Karpas-422 (cell line): ENCODE measurements around the gene SLC25A15. TPM values are rescaled to one million over a fixed set of nuclear protein-coding genes. Genes with fewer than 3 reads are reported as not detected.

Experiments used
- DNase-seq: peaks from one replicate; pipeline ENCODE4 v3.0.0-alpha.2; 2015
- H2AFZ ChIP-seq: fragments of 200-600 bp; sonication (generic); 2 replicates; pipeline ENCODE4 v1.6.1; 2014; ENCODE audit warnings: antibody characterized with exemption, low read length, mixed read lengths
- H3K27ac ChIP-seq: fragments of 200-600 bp; sonication (generic); 2 replicates; pipeline ENCODE4 v1.5.1; 2014; ENCODE audit warnings: mild to moderate bottlenecking, low read length, moderate library complexity
- H3K27me3 ChIP-seq: fragments of 200-600 bp; sonication (generic); 2 replicates; pipeline ENCODE4 v1.6.1; 2014; ENCODE audit warnings: low read length, mixed read lengths
- H3K36me3 ChIP-seq: fragments of 200-600 bp; sonication (generic); 2 replicates; pipeline ENCODE4 v1.6.1; 2014; ENCODE audit warnings: low read length, mixed read lengths; ENCODE audit not compliant: insufficient read depth
- H3K4me1 ChIP-seq: fragments of 200-600 bp; sonication (generic); 2 replicates; pipeline ENCODE4 v1.6.1; 2014; ENCODE audit warnings: mild to moderate bottlenecking, low read length, mixed read lengths
- H3K4me2 ChIP-seq: fragments of 200-600 bp; sonication (generic); 2 replicates; pipeline ENCODE4 v1.6.1; 2014; ENCODE audit warnings: low read length, low read depth, mild to moderate bottlenecking; ENCODE audit not compliant: poor library complexity, severe bottlenecking
- H3K4me3 ChIP-seq: fragments of 200-600 bp; sonication (generic); 2 replicates; pipeline ENCODE4 v1.5.1; 2014; ENCODE audit warnings: mild to moderate bottlenecking, antibody characterized with exemption, low read length, mixed read lengths
- H3K79me2 ChIP-seq: fragments of 200-600 bp; sonication (generic); 2 replicates; pipeline ENCODE4 v1.6.1; 2014; ENCODE audit warnings: mild to moderate bottlenecking, low read length, mixed read lengths
- H3K9ac ChIP-seq: fragments of 200-600 bp; sonication (generic); 2 replicates; pipeline ENCODE4 v1.6.0; 2014; ENCODE audit warnings: low read length
- H3K9me2 ChIP-seq: fragments of 200-600 bp; sonication (generic), shearing (Covaris generic); replicated peaks from 2 replicates; pipeline ENCODE4 v1.6.0; 2014; ENCODE audit warnings: mild to moderate bottlenecking, low read length, moderate library complexity; ENCODE audit not compliant: insufficient read depth
- H3K9me3 ChIP-seq: fragments of 300-700, 200-600 bp; sonication (generic); 2 replicates; pipeline ENCODE4 v1.6.1; 2014; ENCODE audit warnings: low read length, mixed read lengths
- H4K20me1 ChIP-seq: fragments of 200-600 bp; sonication (generic); 2 replicates; pipeline ENCODE4 v1.6.1; 2014; ENCODE audit warnings: mild to moderate bottlenecking, antibody characterized with exemption, low read length, low read depth; ENCODE audit not compliant: insufficient read depth
- total RNA-seq: library from RNA; depleted of rRNA; stranded (reverse); fragments of >200 nt; shearing (Covaris generic); gene quantifications from 2 replicates; pipeline ENCODE4 v1.2.3, GENCODE V29; 2014; ENCODE audit warnings: low replicate concordance

Gene SLC25A15
- total RNA-seq, 1 experiment from 2014 or later, result 25.3 TPM

- Histone ChIP-seq H3K4me3 (no peak overlapping the region), H3K9me3 (no peaks in the 10 kb centered on the region), H3K36me3 (peaks cover 17% of the 10 kb centered on the region), H3K27ac (peak overlapping the region; percentile 96), H3K9ac (no peak overlapping the region), H2AFZ (no peak overlapping the region), H3K4me1 (peaks cover 72% of the 10 kb centered on the region), H3K79me2 (peaks cover 69% of the 10 kb centered on the region), H3K4me2 (peak overlapping the region; percentile 58), H3K9me2 (no peaks in the 10 kb centered on the region), H3K27me3 (no peaks in the 10 kb centered on the region), H4K20me1 (no peaks in the 10 kb centered on the region)
- DNase-seq, result no peak
Measured at GRCh38 chr13:40765602-40766001, 23.8 kb upstream of the SLC25A15 start.

- no peaks in the 10 kb centered on the region for H3K9me2 ChIP-seq
- H3K4me1 ChIP-seq, result peaks cover 44% of the 10 kb centered on the region
- peak overlapping the region; percentile 82 for H3K27ac ChIP-seq
- peak overlapping the region; percentile 74 for H3K4me3 ChIP-seq
- H3K9ac ChIP-seq, result peak overlapping the region; percentile 88
- H3K27me3 ChIP-seq, result no peaks in the 10 kb centered on the region
- H3K36me3 ChIP-seq, result peaks cover 12% of the 10 kb centered on the region
- H3K79me2 ChIP-seq, result peaks cover 42% of the 10 kb centered on the region
- H3K4me2 ChIP-seq, result peak overlapping the region; percentile 93
- no peaks in the 10 kb centered on the region for H3K9me3 ChIP-seq
- no peak for DNase-seq
- H4K20me1 ChIP-seq, result no peaks in the 10 kb centered on the region
- H2AFZ ChIP-seq, result no peak overlapping the region
Measured at GRCh38 chr13:40769970-40770369, 19.4 kb upstream of the SLC25A15 start.

DNA sequence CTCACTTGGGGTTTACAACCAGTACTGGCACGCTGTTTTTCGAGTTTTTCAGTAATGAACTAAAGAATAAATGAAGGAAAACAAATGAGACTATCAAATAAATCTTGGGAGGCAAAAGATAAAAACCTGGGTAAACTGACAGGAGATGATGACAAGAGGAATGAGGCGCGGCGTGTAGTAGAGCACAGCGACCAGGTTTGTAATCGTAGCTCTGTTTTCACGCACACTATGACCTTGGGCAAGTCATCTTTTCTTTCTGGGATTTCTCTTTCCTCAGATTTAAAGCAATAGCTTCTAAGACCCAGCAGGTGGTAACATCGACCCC lies 18.8 kb upstream of the SLC25A15 start:
- H3K36me3 ChIP-seq, result peaks cover 10% of the 10 kb centered on the region; the same call in 1 of the 2 replicates
- peaks cover 40% of the 10 kb centered on the region for H3K4me1 ChIP-seq
- H4K20me1 ChIP-seq, result no peaks in the 10 kb centered on the region
- no peaks in the 10 kb centered on the region for H3K27me3 ChIP-seq
- H3K4me2 ChIP-seq, result peak overlapping the region; percentile 93
- H3K79me2 ChIP-seq, result peaks cover 37% of the 10 kb centered on the region
- H3K9ac ChIP-seq, result peak overlapping the region; percentile 88
- no peak overlapping the region for H2AFZ ChIP-seq
- H3K9me3 ChIP-seq, result no peaks in the 10 kb centered on the region
- H3K9me2 ChIP-seq, result no peaks in the 10 kb centered on the region
- H3K4me3 ChIP-seq, result peak overlapping the region; percentile 74
- no peak for DNase-seq
- H3K27ac ChIP-seq, result peak overlapping the region; percentile 82

GRCh38 chr13:40770934-40771618 lies 18.3 kb upstream of the SLC25A15 start, which contains the start of gene MRPS31:
Gene MRPS31 (minus strand): TSS chr13:40771190. CDS start chr13:40771136, 54 bp downstream.
- peak within 1 kb of the TSS; percentile 93 for H3K4me2 ChIP-seq
- no peaks in the 10 kb centered on the region for H4K20me1 ChIP-seq
- H3K27ac ChIP-seq, result peak within 1 kb of the TSS; percentile 87
- peak; percentile 99 for DNase-seq
- H3K79me2 ChIP-seq, result peaks cover 32% of the 10 kb centered on the region
- H3K27me3 ChIP-seq, result no peaks in the 10 kb centered on the region
- no peaks in the 10 kb centered on the region for H3K9me2 ChIP-seq
- H3K4me1 ChIP-seq, result peaks cover 40% of the 10 kb centered on the region
- peak within 1 kb of the TSS; percentile 52; the same call in 1 of the 2 replicates for H2AFZ ChIP-seq
- H3K9ac ChIP-seq, result peak within 1 kb of the TSS; percentile 88
- H3K4me3 ChIP-seq, result peak within 1 kb of the TSS; percentile 74
- H3K36me3 ChIP-seq, result peaks cover 10% of the 10 kb centered on the region; the same call in 1 of the 2 replicates
- no peaks in the 10 kb centered on the region for H3K9me3 ChIP-seq

- peaks cover 17% of the 10 kb centered on the region for H3K79me2 ChIP-seq
- H3K9ac ChIP-seq, result no peak overlapping the region
- peaks cover 50% of the 10 kb centered on the region for H3K4me1 ChIP-seq
- H3K36me3 ChIP-seq, result peaks cover 4% of the 10 kb centered on the region; the same call in 1 of the 2 replicates
- peak overlapping the region; percentile 52 for H3K27ac ChIP-seq
- H3K9me3 ChIP-seq, result no peaks in the 10 kb centered on the region
- H4K20me1 ChIP-seq, result no peaks in the 10 kb centered on the region
- no peak overlapping the region for H2AFZ ChIP-seq
- DNase-seq, result no peak
- no peak overlapping the region for H3K4me3 ChIP-seq
- H3K4me2 ChIP-seq, result no peak overlapping the region
- H3K27me3 ChIP-seq, result no peaks in the 10 kb centered on the region
- H3K9me2 ChIP-seq, result no peaks in the 10 kb centered on the region
Measured at GRCh38 chr13:40772765-40773473, 16.5 kb upstream of the SLC25A15 start.

DNA sequence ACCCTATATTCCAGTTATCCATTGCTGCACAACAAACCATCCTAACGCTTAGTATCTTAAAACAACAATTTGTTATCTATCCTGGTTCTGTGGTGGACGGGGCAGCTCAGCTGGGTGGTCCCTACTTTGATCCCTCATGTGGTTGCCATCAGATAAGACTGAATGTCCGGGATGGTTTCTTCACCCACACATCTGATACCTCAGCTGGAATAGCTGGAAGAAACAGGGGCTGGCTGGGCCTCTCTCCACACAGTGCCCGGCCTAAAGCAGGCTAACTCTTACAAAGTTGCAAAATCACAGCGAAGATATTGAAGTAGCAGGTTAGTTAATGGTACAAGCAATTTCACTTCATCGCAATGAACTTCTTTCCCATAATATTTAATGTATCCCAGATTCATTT lies 14.7 kb upstream of the SLC25A15 start:
- H3K4me3 ChIP-seq, result no peak overlapping the region
- no peaks in the 10 kb centered on the region for H3K36me3 ChIP-seq
- H3K79me2 ChIP-seq, result peaks cover 13% of the 10 kb centered on the region
- 0 out of 2 replicates have a peak overlapping the region, but pooled peaks have one; percentile 19 for H2AFZ ChIP-seq
- DNase-seq, result no peak
- no peak overlapping the region for H3K9ac ChIP-seq
- no peak overlapping the region; the same call in 1 of the 2 replicates for H3K27ac ChIP-seq
- no peaks in the 10 kb centered on the region for H3K9me2 ChIP-seq
- peaks cover 47% of the 10 kb centered on the region for H3K4me1 ChIP-seq
- H4K20me1 ChIP-seq, result no peaks in the 10 kb centered on the region
- H3K4me2 ChIP-seq, result no peak overlapping the region
- no peaks in the 10 kb centered on the region for H3K9me3 ChIP-seq
- H3K27me3 ChIP-seq, result no peaks in the 10 kb centered on the region

GRCh38 chr13:40776232-40776631 lies 13.2 kb upstream of the SLC25A15 start:
- Histone ChIP-seq H3K27ac (peak overlapping the region; percentile 91), H3K4me1 (peaks cover 41% of the 10 kb centered on the region), H3K36me3 (no peaks in the 10 kb centered on the region), H4K20me1 (no peaks in the 10 kb centered on the region), H3K9ac (peak overlapping the region; percentile 58), H2AFZ (peak overlapping the region; percentile 17; the same call in 1 of the 2 replicates), H3K9me2 (no peaks in the 10 kb centered on the region), H3K4me3 (peak overlapping the region; percentile 42; the same call in 1 of the 2 replicates), H3K79me2 (no peaks in the 10 kb centered on the region), H3K4me2 (peak overlapping the region; percentile 67), H3K27me3 (no peaks in the 10 kb centered on the region), H3K9me3 (no peaks in the 10 kb centered on the region)
- DNase-seq, result no peak

- H3K27me3 ChIP-seq, result no peaks in the 10 kb centered on the region
- H3K4me2 ChIP-seq, result peak overlapping the region; percentile 67
- H3K27ac ChIP-seq, result peak overlapping the region; percentile 91
- no peaks in the 10 kb centered on the region for H3K9me2 ChIP-seq
- peak overlapping the region; percentile 58 for H3K9ac ChIP-seq
- no peaks in the 10 kb centered on the region for H4K20me1 ChIP-seq
- peak overlapping the region; percentile 42; the same call in 1 of the 2 replicates for H3K4me3 ChIP-seq
- peaks cover 38% of the 10 kb centered on the region for H3K4me1 ChIP-seq
- DNase-seq, result peak; percentile 88
- H3K79me2 ChIP-seq, result no peaks in the 10 kb centered on the region
- peak overlapping the region; percentile 75 for H2AFZ ChIP-seq
- H3K36me3 ChIP-seq, result no peaks in the 10 kb centered on the region
- H3K9me3 ChIP-seq, result no peaks in the 10 kb centered on the region
Measured at GRCh38 chr13:40776681-40777165, 12.7 kb upstream of the SLC25A15 start.
